Measurements from ENCODE around the gene GJD4.

GRCh38 chr10:35574924-35575352, 30.2 kb upstream of the GJD4 start:
- TF ChIP-seq CTCF (conservative IDR thresholded peaks at IDR 0.05; ENCODE audit: low read length) (peak; percentile 59), EZH2phosphoT487 (IDR thresholded peaks at IDR 0.05; ENCODE audit: borderline replicate concordance, low read depth, low read length) (no peak)
